K562 (cell line): ENCODE data around the gene NEK5. TPM values are rescaled to one million over a fixed set of nuclear protein-coding genes. Genes with fewer than 3 reads are reported as not detected.

ENCODE experiments used
- ATAC-seq: fragments of 200-7000 bp; cut with Tn5 transposase; 3 replicates; pipeline ENCODE4 v1.9.1; 2020; ENCODE audit warnings: moderate library complexity
- BruUV-seq: library from RNA; stranded (reverse); fragments of 400-500 nt; replicated peaks from 2 replicates; lab custom pipeline; 2021; lab: Mats Ljungman, UMichigan
- CTCF ChIA-PET: fragments of 300-600 bp; formaldehyde crosslinking; extraction: SDS; loops from one replicate; lab custom pipeline; 2021; ENCODE audit warnings: low intra/inter-chr PET ratio; lab: Yijun Ruan, JAX
- POLR2A ChIA-PET: fragments of 300-600, 350-650 bp; sonication (Branson Sonifier 250); formaldehyde crosslinking; extraction: SDS; loops from one replicate; lab custom pipeline; 2021; ENCODE audit warnings: antibody characterized with exemption, inconsistent platforms; lab: Yijun Ruan, JAX
- DNase-seq, 4 experiments: peaks; one replicate each; pipeline versions ENCODE4 v3.0.0 to v3.0.0-alpha.2; 2011 to 2018; ENCODE audit warnings: low spot score in 3 of 4, mixed read lengths in 3 of 4; ENCODE audit errors: extremely low read depth in 1 of 4
- FAIRE-seq: peaks from 2 replicates; lab custom pipeline; 2011; peaks lifted over from hg19 to GRCh38; lab: Jason Lieb, UNC
- H2AFZ ChIP-seq: 2 replicates; pipeline ENCODE4 v1.6.0; 2011; ENCODE audit warnings: low read depth, low read length, control low read depth, inconsistent platforms
- H3K27ac ChIP-seq: fragments of 200-600 bp; 3 replicates; pipeline ENCODE4 v1.8.0; 2011; ENCODE audit warnings: low read depth, mild to moderate bottlenecking, control low read depth, inconsistent platforms, low read length, moderate library complexity, mixed read lengths; ENCODE audit errors: extremely low read depth
- H3K27me3 ChIP-seq, 2 experiments: fragments of 300-600 bp in 1 of 2; 2 replicates in 1 of 2; 3 replicates in 1 of 2; pipeline versions ENCODE4 v1.6.0 to v1.8.0; 2011; ENCODE audit warnings: inconsistent platforms in 2 of 2, low read length in 2 of 2, mild to moderate bottlenecking in 1 of 2, mixed read lengths in 1 of 2, moderate library complexity in 1 of 2; ENCODE audit not compliant: control insufficient read depth in 2 of 2, insufficient read depth in 2 of 2
- H3K36me3 ChIP-seq: fragments of 300-600 bp; 3 replicates; pipeline ENCODE4 v1.8.0; 2011; ENCODE audit warnings: mild to moderate bottlenecking, low read length, inconsistent platforms; ENCODE audit not compliant: control insufficient read depth, insufficient read depth
- H3K4me1 ChIP-seq, 2 experiments: fragments of 200-600 bp in 1 of 2; replicated peaks in 1 of 2; 2 replicates in 1 of 2; 3 replicates in 1 of 2; pipeline versions ENCODE4 v1.5.1 to v1.8.0; 2011; ENCODE audit warnings: inconsistent platforms in 2 of 2, low read length in 2 of 2, mild to moderate bottlenecking in 1 of 2, mixed read lengths in 1 of 2, moderate library complexity in 1 of 2; ENCODE audit not compliant: control insufficient read depth in 2 of 2, insufficient read depth in 2 of 2
- H3K4me2 ChIP-seq: 2 replicates; pipeline ENCODE4 v1.6.1; 2011; ENCODE audit warnings: low read length, control low read depth, inconsistent platforms, mixed read lengths; ENCODE audit not compliant: insufficient read depth
- H3K4me3 ChIP-seq: fragments of 200-600 bp; sonication (generic), shearing (Covaris generic); 2 replicates; pipeline ENCODE4 v1.5.1; 2016; ENCODE audit warnings: control low read depth, inconsistent platforms
- H3K79me2 ChIP-seq: fragments of 200-600 bp; 3 replicates; pipeline ENCODE4 v1.8.0; 2011; ENCODE audit warnings: low read length, inconsistent platforms; ENCODE audit not compliant: control insufficient read depth, insufficient read depth
- H3K9ac ChIP-seq, 2 experiments: 2 replicates each; pipeline versions ENCODE4 v1.6.0 to v1.6.1; 2011; ENCODE audit warnings: low read depth in 2 of 2, low read length in 2 of 2, control low read depth in 1 of 2, inconsistent platforms in 1 of 2, mild to moderate bottlenecking in 1 of 2, mixed read lengths in 1 of 2; ENCODE audit not compliant: insufficient read depth in 1 of 2
- H3K9me1 ChIP-seq: one replicate; pipeline ENCODE4 v1.6.0; 2011; ENCODE audit warnings: inconsistent platforms, mild to moderate bottlenecking, low read length, moderate library complexity; ENCODE audit not compliant: control insufficient read depth, insufficient read depth
- H3K9me3 ChIP-seq: replicated peaks from 2 replicates; pipeline ENCODE4 v1.5.1; 2011; ENCODE audit warnings: low read depth, low read length, inconsistent platforms; ENCODE audit not compliant: control insufficient read depth, insufficient read depth
- H4K20me1 ChIP-seq: replicated peaks from 2 replicates; pipeline ENCODE4 v1.6.1; 2011; ENCODE audit warnings: low read length, inconsistent platforms, mixed read lengths; ENCODE audit not compliant: control insufficient read depth, insufficient read depth
- BRF1 ChIP-seq: IDR thresholded peaks from 3 replicates; pipeline ENCODE4 v1.6.1; 2011; ENCODE audit warnings: borderline replicate concordance, mild to moderate bottlenecking; ENCODE audit not compliant: insufficient read length; ENCODE audit errors: extremely low read depth
- CBFA2T3 ChIP-seq: fragments of 450-650 bp; IDR thresholded peaks from 2 replicates; pipeline ENCODE4 v1.6.1; 2017
- CBX1 ChIP-seq: sonication (generic); IDR thresholded peaks from 2 replicates; pipeline ENCODE4 v1.6.1; 2016; ENCODE audit warnings: antibody characterized with exemption, low read depth, mild to moderate bottlenecking
- FOXA1 ChIP-seq: fragments of 450-650 bp; IDR thresholded peaks from 2 replicates; pipeline ENCODE4 v1.6.1; 2016; ENCODE audit warnings: mild to moderate bottlenecking, borderline replicate concordance
- FOXA3 ChIP-seq, 2 experiments: fragments of 450-650 bp in 1 of 2; sonication (generic) in 1 of 2; formaldehyde crosslinking; IDR thresholded peaks in 1 of 2; conservative IDR thresholded peaks in 1 of 2; 2 replicates each; pipeline versions ENCODE4 v1.4.0 to v1.8.0; 2020 to 2022; ENCODE audit warnings: mild to moderate bottlenecking in 2 of 2, missing genetic modification reagents in 1 of 2
- IFI16 ChIP-seq: fragments of 250-450 bp; sonication (Bioruptor Pico); IDR thresholded peaks from 2 replicates; pipeline ENCODE4 v2.1.2; 2022; ENCODE audit warnings: mild to moderate bottlenecking, inconsistent platforms
- LARP7 ChIP-seq: fragments of 450-650 bp; IDR thresholded peaks from 2 replicates; pipeline ENCODE4 v1.6.1; 2016
- MBD1 ChIP-seq: fragments of 250-450 bp; sonication (Bioruptor Pico); IDR thresholded peaks from 2 replicates; pipeline ENCODE4 v1.8.0; 2022; ENCODE audit warnings: inconsistent platforms
- MTA1 ChIP-seq: fragments of 450-650 bp; IDR thresholded peaks from 2 replicates; pipeline ENCODE4 v1.6.1; 2017; ENCODE audit warnings: borderline replicate concordance
- MYNN ChIP-seq, 2 experiments: sonication (generic); formaldehyde crosslinking in 1 of 2; IDR thresholded peaks; 2 replicates each; pipeline versions ENCODE4 v1.5.0 to v1.6.1; 2016 to 2020; ENCODE audit warnings: antibody characterized with exemption in 1 of 2, missing genetic modification reagents in 1 of 2
- SRSF3 ChIP-seq: fragments of 200-400 bp; formaldehyde crosslinking; IDR thresholded peaks from 2 replicates; pipeline ENCODE4 v1.6.1; 2016; ENCODE audit warnings: mild to moderate bottlenecking, low read length, moderate library complexity; ENCODE audit not compliant: insufficient read depth
- WHSC1 ChIP-seq: IDR thresholded peaks from one replicate; pipeline ENCODE4 v1.6.1; 2012; ENCODE audit warnings: low read length, control low read depth, inconsistent platforms
- ZFP1 ChIP-seq: fragments of 450-650 bp; formaldehyde crosslinking; IDR thresholded peaks from 2 replicates; pipeline ENCODE4 v1.4.0; 2020; ENCODE audit warnings: mild to moderate bottlenecking, mixed read lengths
- ZNF175 ChIP-seq: fragments of 200-800 bp; sonication (Bioruptor generic); IDR thresholded peaks from 2 replicates; pipeline ENCODE4 v1.6.1; 2016; ENCODE audit warnings: low read depth, mild to moderate bottlenecking, missing genetic modification characterization, missing compliant biosample characterization
- ZNF23 ChIP-seq: fragments of 250-450 bp; sonication (Bioruptor Pico); IDR thresholded peaks from 2 replicates; pipeline ENCODE4 v1.4.0; 2020; ENCODE audit warnings: mild to moderate bottlenecking
- ZNF280A ChIP-seq: fragments of 450-650 bp; IDR thresholded peaks from 2 replicates; pipeline ENCODE4 v1.6.1; 2018; ENCODE audit warnings: mild to moderate bottlenecking, low read depth; ENCODE audit not compliant: partially characterized antibody
- ZNF311 ChIP-seq: fragments of 250-450 bp; sonication (Bioruptor Pico); IDR thresholded peaks from 2 replicates; pipeline ENCODE4 v1.4.0; 2020; ENCODE audit warnings: mild to moderate bottlenecking, moderate library complexity
- ZNF436 ChIP-seq: fragments of 250-450, 450-650 bp; sonication (Bioruptor Pico); formaldehyde crosslinking; IDR thresholded peaks from 2 replicates; pipeline ENCODE4 v1.7.0; 2020; ENCODE audit warnings: mild to moderate bottlenecking
- ZNF512 ChIP-seq: IDR thresholded peaks from 2 replicates; pipeline ENCODE4 v1.6.1; 2016; ENCODE audit warnings: missing genetic modification characterization, missing compliant biosample characterization
- ZNF57 ChIP-seq: fragments of 450-650 bp; formaldehyde crosslinking; IDR thresholded peaks from 2 replicates; pipeline ENCODE4 v1.4.0; 2020; ENCODE audit warnings: mild to moderate bottlenecking, moderate library complexity
- WGBS: fragments of 100-300 bp; shearing (Covaris generic); methylation state at CpG from one replicate; pipeline ENCODE4 v1.1.6; 2016; ENCODE audit warnings: low coverage, mixed read lengths; ENCODE audit not compliant: insufficient coverage; ENCODE audit errors: missing lambda C conversion rate; 5-methylcytosine and 5-hydroxymethylcytosine counted together
- in situ Hi-C: fragments of 300-500 bp; cut with MboI; formaldehyde crosslinking; loops from 4 replicates; pipeline ENCODE4 v1.15.0; 2018; ENCODE audit warnings: inconsistent platforms, mixed read lengths
- intact Hi-C: fragments of 100-400 bp; cut with micrococcal nuclease; formaldehyde crosslinking; loops from 2 replicates; pipeline ENCODE4 v1.14.2; 2022
- polyA plus RNA-seq, 8 experiments: library from polyadenylated mRNA; depleted of rRNA in 4 of 8; stranded (reverse) in 5 of 8; unstranded in 3 of 8; fragments of >200 nt; fragmentation: Nextera tagmentation in 2 of 8; fragmentation: Illumina TruSeq in 1 of 8; extraction: Ambion mirVana in 2 of 8; extraction: Trizol in 1 of 8; gene quantifications; 2 replicates each; pipeline versions ENCODE4 v1.2.1 to v1.2.3, GENCODE V29; 2011 to 2014; ENCODE audit warnings: inconsistent platforms in 1 of 8, missing spikeins in 1 of 8
- total RNA-seq, 7 experiments: library from RNA; depleted of rRNA in 6 of 7; stranded (reverse); fragments of >200 nt in 6 of 7; fragmentation: Illumina TruSeq in 2 of 7; extraction: Trizol in 2 of 7; gene quantifications; 2 replicates each; pipeline versions ENCODE4 v1.2.1 to v1.2.3, GENCODE V29; 2011 to 2021; ENCODE audit warnings: low replicate concordance in 1 of 7

The NEK5 gene
- total and polyA plus RNA-seq, 9 of the 15 experiments (the other 6 are each of a cell fraction or from before 2014, with no cell fraction given) = 0.09 to 0.44 (median 0.33) TPM

- no peak for TF ChIP-seq ZNF175
- no peak for TF ChIP-seq SRSF3
- no peak for TF ChIP-seq ZNF23
- TF ChIP-seq ZNF280A = no peak
- no peak for TF ChIP-seq ZNF512 (tag)
These were observed 112.6 kb downstream of the NEK5 start (continued) for GRCh38 chr13:52016296-52016695.

GRCh38 chr13:52012512-52012836, 116.4 kb downstream of the NEK5 start:
- no peaks in the 10 kb centered on the region for H3K9me3 ChIP-seq
- peak overlapping the region; percentile 83; the same call in 1 of the 2 replicates for H3K4me2 ChIP-seq
- CTCF ChIA-PET = no interaction called here
- TSS peak; percentile 77 for BruUV-seq
- peaks cover 7% of the 10 kb centered on the region; the same call in 1 of the 3 replicates for H3K36me3 ChIP-seq
- intact Hi-C loops = no loop called here
- H3K79me2 ChIP-seq = peaks cover 86% of the 10 kb centered on the region
- peak overlapping the region; percentile 84 for H3K27ac ChIP-seq
- H3K4me1 ChIP-seq = peaks cover 9 to 13% of the 10 kb centered on the region in 2 experiments; a peak in 4 of 5 replicates
- peak overlapping the region; percentile 83 to 86 for H3K9ac ChIP-seq
- no peaks in the 10 kb centered on the region for H3K9me1 ChIP-seq
- peak overlapping the region; percentile 83 for H2AFZ ChIP-seq
- WGBS = 0% methylated on average over 7 of the region's 8 CpGs
- no peak; the same call in 2 of the 3 replicates for ATAC-seq
- in situ Hi-C loops = no loop called here
- no peaks in the 10 kb centered on the region for H3K27me3 ChIP-seq
- DNase-seq = no peak
- peak overlapping the region; percentile 90 for H3K4me3 ChIP-seq
- FAIRE-seq = no peak
- H4K20me1 ChIP-seq = no peaks in the 10 kb centered on the region
- POLR2A ChIA-PET = interaction anchor here (0.7 to 1.6 kb wide), 4 partner anchors 9 to 80 kb away, joined by 3 to 7 read pairs (median 4); no protein-coding TSS in a partner anchor
- TF ChIP-seq ZNF57 (CRISPR knock-in tag) (no peak), CBX1 (no peak), WHSC1 (no peak), FOXA1 (no peak), MBD1 (no peak), IFI16 (CRISPR knock-in tag) (no peak), CBFA2T3 (no peak), MTA1 (no peak), ZFP1 (no peak), FOXA3 (CRISPR knock-in tag; conservative IDR thresholded peaks at IDR 0.05 in 1 of 2, IDR thresholded peaks at IDR 0.05 in 1 of 2) (no peak), BRF1 (no peak), MYNN (IDR thresholded peaks at IDR 0.05) (no peak), MYNN (CRISPR knock-in tag; IDR thresholded peaks at IDR 0.05) (no peak), LARP7 (no peak), ZNF436 (no peak), ZNF311 (CRISPR knock-in tag) (no peak)
